GM18502 (cell line): ENCODE data around the gene THSD4.

Experiments
- ATAC-seq: cut with Tn5 transposase; IDR thresholded peaks from one replicate; pipeline ENCODE4 v1.9.1; 2021; ENCODE audit warnings: mild to moderate bottlenecking; ENCODE audit not compliant: unreplicated experiment, poor library complexity

THSD4 gene

GRCh38 chr15:71501344-71502076 is 386.2 kb downstream of the THSD4 start:
- ATAC-seq = no peak

- no peak for ATAC-seq
Observed at GRCh38 chr15:71502077-71502432, 386.8 kb downstream of the THSD4 start.

GRCh38 chr15:71505962-71506361 is 390.7 kb downstream of the THSD4 start:
- ATAC-seq = no peak

- no peak for ATAC-seq
Observed at GRCh38 chr15:71506946-71507345, 391.7 kb downstream of the THSD4 start.

- no peak for ATAC-seq
Observed at GRCh38 chr15:71508081-71508682, 392.9 kb downstream of the THSD4 start.

GRCh38 chr15:71509139-71509538 is 393.9 kb downstream of the THSD4 start:
- no peak for ATAC-seq

- no peak for ATAC-seq
Observed at GRCh38 chr15:71510763-71511162, 395.5 kb downstream of the THSD4 start.

GRCh38 chr15:71511796-71512681 is 396.8 kb downstream of the THSD4 start:
- ATAC-seq = no peak

- ATAC-seq = no peak
Observed at GRCh38 chr15:71512682-71513006, 397.4 kb downstream of the THSD4 start.

- ATAC-seq = no peak
Observed at GRCh38 chr15:71515375-71516186, 400.3 kb downstream of the THSD4 start.

- ATAC-seq = no peak
Observed at GRCh38 chr15:71517751-71518150, 402.5 kb downstream of the THSD4 start.

GRCh38 chr15:71518661-71519060 is 403.4 kb downstream of the THSD4 start:
- no peak for ATAC-seq

- no peak for ATAC-seq
Observed at GRCh38 chr15:71526060-71526820, 411.0 kb downstream of the THSD4 start.

GRCh38 chr15:71529361-71529760 is 414.1 kb downstream of the THSD4 start:
- no peak for ATAC-seq

- ATAC-seq = no peak
Observed at GRCh38 chr15:71530116-71530515, 414.8 kb downstream of the THSD4 start.

GRCh38 chr15:71532994-71533393 is 417.7 kb downstream of the THSD4 start:
- ATAC-seq = no peak

GRCh38 chr15:71538181-71538580 is 422.9 kb downstream of the THSD4 start:
- ATAC-seq = no peak

- ATAC-seq = no peak
Observed at GRCh38 chr15:71541746-71542145, 426.5 kb downstream of the THSD4 start.

- ATAC-seq = no peak
Observed at GRCh38 chr15:71542836-71543235, 427.6 kb downstream of the THSD4 start.

- ATAC-seq = no peak
Observed at GRCh38 chr15:71543413-71543812, 428.1 kb downstream of the THSD4 start.
